GM19238 (cell line): ENCODE measurements around the gene RFC2.
"Not testable (repeated sequence)": the region's sequence is repeated elsewhere in the genome, so short reads cannot be mapped to it uniquely, and the experiment has no call there.

Experiments used
- DNase-seq: peaks from one replicate; pipeline ENCODE4 v3.0.0; 2011; ENCODE audit warnings: low spot score; ENCODE audit not compliant: insufficient read length

The RFC2 gene

GRCh38 chr7:74283858-74284447, 29.8 kb upstream of the RFC2 start:
- DNase-seq, result no peak

- no peak for DNase-seq
These were observed 28.7 kb upstream of the RFC2 start for GRCh38 chr7:74282748-74283459.

GRCh38 chr7:74280985-74281384, 26.8 kb upstream of the RFC2 start:
- no peak for DNase-seq

- no peak for DNase-seq
These were observed 23.4 kb upstream of the RFC2 start for GRCh38 chr7:74277636-74278035.

GRCh38 chr7:74275401-74275881, 21.2 kb upstream of the RFC2 start:
- DNase-seq, result no peak

GRCh38 chr7:74272305-74273038, 18.3 kb upstream of the RFC2 start:
- DNase-seq, result peak; percentile 91

- DNase-seq, result no peak
These were observed 17.5 kb upstream of the RFC2 start for GRCh38 chr7:74271742-74272141.

- DNase-seq, result peak; percentile 53
These were observed 15.6 kb upstream of the RFC2 start for GRCh38 chr7:74269757-74270277.

- no peak for DNase-seq
These were observed 13.8 kb upstream of the RFC2 start for GRCh38 chr7:74267756-74268565.

GRCh38 chr7:74266191-74266963, 12.2 kb upstream of the RFC2 start:
- no peak for DNase-seq

GRCh38 chr7:74263399-74264120, 9.4 kb upstream of the RFC2 start:
- no peak for DNase-seq

GRCh38 chr7:74262639-74263398, 8.6 kb upstream of the RFC2 start:
- no peak for DNase-seq

- no peak for DNase-seq
These were observed 4.4 kb upstream of the RFC2 start for GRCh38 chr7:74258639-74259038.

- DNase-seq, result no peak
These were observed 2.6 kb upstream of the RFC2 start for GRCh38 chr7:74256491-74257408.

- DNase-seq, result not testable (repeated sequence)
These were observed 1.3 kb upstream of the RFC2 start for GRCh38 chr7:74255461-74255860.

GRCh38 chr7:74254858-74255379, 720 bp upstream of the RFC2 start:
- no peak for DNase-seq

GRCh38 chr7:74253835-74254128, 417 bp downstream of the RFC2 start:
- no peak for DNase-seq

GRCh38 chr7:74253331-74253730, 868 bp downstream of the RFC2 start:
- DNase-seq, result no peak
